GM12865 (cell line): ENCODE results near the gene ARL3.

Experiments
- DNase-seq: peaks from one replicate; pipeline ENCODE4 v3.0.0; 2010; ENCODE audit warnings: low read depth
- H3K4me3 ChIP-seq: 2 replicates; pipeline ENCODE4 v1.5.1; 2011; ENCODE audit warnings: mild to moderate bottlenecking, low read depth, low read length, control low read depth
- TF ChIP-seq, protein P1 (sequence below): IDR thresholded peaks from 2 replicates; pipeline ENCODE4 v1.5.1; 2011; ENCODE audit warnings: low read length, control low read depth, low read depth, inconsistent platforms; ENCODE audit not compliant: insufficient read depth; ENCODE audit errors: missing control alignments

The ARL3 gene

DNA sequence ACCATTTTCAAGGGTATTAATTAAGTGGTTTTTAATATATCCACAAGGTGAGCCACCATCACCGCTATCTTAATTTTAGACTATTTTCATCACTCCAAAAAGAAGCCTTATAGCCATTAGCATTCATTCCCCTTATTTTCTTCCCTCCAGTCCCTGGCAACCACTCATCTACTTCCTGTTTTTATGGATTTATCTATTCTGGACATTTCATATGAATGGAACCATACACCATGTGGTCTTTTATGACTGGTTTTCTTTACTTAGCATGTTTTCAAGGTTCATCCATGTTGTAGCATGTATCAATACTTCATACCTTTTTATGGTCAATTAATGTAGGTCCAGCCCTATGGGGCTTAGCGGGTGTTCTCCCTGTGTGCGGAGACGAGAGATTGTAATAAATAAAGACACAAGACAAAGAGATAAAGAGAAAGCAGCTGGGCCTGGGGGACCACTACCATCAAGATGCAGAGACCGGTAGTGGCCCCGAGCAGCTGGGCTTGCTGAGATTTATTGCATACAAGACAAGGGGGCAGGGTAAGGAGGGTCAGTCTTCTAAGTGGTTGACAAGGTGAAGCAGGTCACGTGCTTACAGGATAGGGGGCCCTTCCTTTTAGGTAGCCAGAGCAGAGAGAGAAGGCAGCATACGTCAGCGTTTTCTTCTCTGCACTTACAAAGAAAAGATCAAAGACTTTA is 44.2 kb upstream of the ARL3 start:
- TF ChIP-seq, protein P1, sequence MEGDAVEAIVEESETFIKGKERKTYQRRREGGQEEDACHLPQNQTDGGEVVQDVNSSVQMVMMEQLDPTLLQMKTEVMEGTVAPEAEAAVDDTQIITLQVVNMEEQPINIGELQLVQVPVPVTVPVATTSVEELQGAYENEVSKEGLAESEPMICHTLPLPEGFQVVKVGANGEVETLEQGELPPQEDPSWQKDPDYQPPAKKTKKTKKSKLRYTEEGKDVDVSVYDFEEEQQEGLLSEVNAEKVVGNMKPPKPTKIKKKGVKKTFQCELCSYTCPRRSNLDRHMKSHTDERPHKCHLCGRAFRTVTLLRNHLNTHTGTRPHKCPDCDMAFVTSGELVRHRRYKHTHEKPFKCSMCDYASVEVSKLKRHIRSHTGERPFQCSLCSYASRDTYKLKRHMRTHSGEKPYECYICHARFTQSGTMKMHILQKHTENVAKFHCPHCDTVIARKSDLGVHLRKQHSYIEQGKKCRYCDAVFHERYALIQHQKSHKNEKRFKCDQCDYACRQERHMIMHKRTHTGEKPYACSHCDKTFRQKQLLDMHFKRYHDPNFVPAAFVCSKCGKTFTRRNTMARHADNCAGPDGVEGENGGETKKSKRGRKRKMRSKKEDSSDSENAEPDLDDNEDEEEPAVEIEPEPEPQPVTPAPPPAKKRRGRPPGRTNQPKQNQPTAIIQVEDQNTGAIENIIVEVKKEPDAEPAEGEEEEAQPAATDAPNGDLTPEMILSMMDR, result no peak
- no peak for DNase-seq
- no peak overlapping the region for H3K4me3 ChIP-seq

DNA sequence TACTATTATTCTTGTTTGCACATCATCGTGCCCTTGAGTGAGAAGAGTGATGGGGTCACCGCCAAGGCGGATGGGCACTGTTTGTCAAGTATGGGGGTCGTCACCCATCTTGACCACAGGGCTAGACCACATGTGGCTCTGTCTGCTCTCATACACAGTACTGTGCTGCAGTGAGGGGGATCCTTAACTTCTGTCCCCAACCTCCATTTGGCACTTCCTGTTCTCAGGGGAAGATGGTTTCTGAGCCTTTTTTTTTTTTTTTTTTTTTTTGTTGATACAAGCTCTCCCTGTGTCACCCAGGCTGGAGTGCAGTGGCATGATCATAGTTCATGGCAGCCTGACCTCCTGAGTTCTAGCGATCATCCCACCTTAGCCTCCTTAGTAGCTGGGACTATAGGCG is 43.1 kb upstream of the ARL3 start:
- TF ChIP-seq, protein P1, result no peak
- DNase-seq, result no peak
- no peak overlapping the region for H3K4me3 ChIP-seq

DNA sequence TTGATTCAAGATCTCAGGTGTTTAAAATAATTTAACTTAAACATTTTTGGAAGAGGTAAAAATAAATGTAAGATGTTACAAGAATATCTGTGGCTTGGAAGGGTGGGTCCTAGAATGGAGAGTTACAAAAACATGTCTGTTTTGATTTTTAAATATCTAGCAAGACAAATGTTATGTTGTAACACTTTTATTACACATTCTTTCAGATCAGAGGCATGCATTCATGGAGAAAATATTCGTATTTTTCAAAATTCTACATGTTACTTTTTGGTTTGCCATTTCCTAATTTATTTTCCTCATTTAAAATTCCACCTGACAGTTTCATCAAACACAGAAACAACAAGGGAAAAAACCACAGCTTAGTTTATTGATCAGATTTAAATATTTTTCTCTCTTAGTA is 39.5 kb upstream of the ARL3 start:
- TF ChIP-seq, protein P1, result no peak
- no peak for DNase-seq

DNA sequence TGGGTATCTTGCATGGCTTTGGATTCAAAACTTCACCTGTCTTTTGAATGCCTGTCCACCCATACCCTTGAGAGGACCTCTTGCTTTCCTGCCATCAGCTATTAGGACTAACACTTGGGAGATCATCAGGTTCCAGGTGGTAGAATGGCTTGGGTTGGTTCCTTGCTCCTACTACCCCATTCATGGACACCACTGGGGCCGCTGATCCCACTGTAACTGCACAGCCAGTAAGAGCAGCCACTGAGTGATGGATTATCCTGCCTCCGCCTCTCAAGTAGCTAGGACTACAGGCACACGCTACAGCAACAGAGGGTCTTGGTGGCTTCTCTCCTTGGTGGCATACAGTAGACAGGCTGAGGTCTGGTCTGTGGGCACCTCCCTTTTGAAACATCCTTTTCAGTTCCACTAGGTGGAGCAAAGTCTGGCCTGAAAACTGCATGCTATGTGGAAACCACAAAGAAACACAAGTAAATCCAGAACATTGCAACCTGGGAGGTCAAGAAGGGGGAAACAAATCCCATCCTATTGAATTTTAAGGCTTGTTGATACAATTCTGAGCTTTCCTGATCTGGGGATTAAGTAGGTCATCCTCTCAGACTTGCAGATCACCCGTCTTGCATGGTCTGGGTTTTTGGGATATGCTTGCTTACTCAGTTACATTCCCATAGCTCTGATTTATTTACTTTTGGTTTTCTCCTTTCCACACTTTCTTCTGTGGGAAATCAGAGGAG is 38.9 kb upstream of the ARL3 start:
- DNase-seq, result peak; percentile 63
- TF ChIP-seq, protein P1, result peak; percentile 60

More for the DNA sequence above, 39.5 kb upstream of the ARL3 start:
- no peak overlapping the region for H3K4me3 ChIP-seq

DNA sequence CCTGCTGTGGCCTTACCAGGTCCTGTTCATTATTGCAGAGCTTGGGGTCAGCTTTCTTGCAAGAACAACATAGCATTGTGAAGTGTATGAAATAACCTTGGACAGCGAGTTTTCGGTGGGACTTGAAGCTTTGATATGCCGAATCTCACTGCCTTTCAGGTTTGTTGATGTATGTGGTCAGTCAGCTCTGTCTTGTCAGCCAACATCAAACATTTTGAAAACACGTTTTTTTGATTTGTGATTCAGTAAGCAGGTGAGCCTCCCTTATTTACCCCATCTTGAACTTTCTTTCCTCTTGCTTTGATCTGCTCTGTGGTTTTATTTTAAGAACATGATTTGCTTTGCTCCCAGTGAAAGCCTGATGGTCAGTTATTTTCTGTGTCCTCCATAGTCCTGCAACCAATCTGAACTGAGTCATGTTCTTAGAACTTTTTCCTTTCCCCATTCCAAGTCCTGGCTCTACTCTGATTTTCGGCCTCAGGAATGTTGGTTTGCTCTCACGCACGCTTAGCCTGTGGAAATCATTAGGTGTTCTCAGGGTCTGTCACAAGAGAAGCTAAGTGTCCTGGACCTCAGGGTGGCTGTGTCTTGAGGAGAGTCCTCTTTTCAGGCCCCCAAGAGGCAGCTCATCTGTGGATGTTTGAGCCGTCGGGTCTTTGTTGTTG is 38.2 kb upstream of the ARL3 start:
- no peak for DNase-seq
- TF ChIP-seq, protein P1, result no peak
- H3K4me3 ChIP-seq, result no peak overlapping the region

More for the DNA sequence above, 38.9 kb upstream of the ARL3 start:
- H3K4me3 ChIP-seq, result no peak overlapping the region

DNA sequence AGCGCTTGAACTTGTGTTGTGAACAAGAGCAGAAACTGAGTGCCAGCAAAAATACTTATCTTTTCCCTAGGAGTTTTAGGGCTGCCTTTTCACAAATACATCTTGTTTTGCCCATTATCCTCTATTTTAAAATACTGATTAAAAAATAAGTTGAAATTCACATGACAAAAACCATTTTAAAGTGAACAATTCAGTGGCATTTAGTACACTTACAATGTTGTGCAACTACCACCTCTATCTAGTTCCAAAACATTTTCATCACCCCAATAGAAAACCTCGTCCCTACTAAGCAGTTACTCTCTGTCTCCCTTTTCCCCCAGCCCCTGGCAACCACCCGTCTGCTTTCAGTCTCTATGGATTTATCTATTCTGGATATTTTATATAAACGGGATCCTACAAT is 31.0 kb upstream of the ARL3 start:
- TF ChIP-seq, protein P1, result no peak
- H3K4me3 ChIP-seq, result peak overlapping the region; percentile 97
- no peak for DNase-seq
